Activated B cell treated with CpG ODN at 0.5 μM for 24 hours (primary cell): ENCODE data around the gene WIPF2. TPM values are rescaled to one million over a fixed set of nuclear protein-coding genes. Genes with fewer than 3 reads are reported as not detected.
A peak's percentile ranks its signal among the peaks of the same experiment; 100 is the strongest.
"Not testable (repeated sequence)": the region's sequence is repeated elsewhere in the genome, so short reads cannot be mapped to it uniquely, and the experiment has no call there.

Experiments used
- ATAC-seq: fragments of 200-7000 bp; cut with Tn5 transposase; one replicate; pipeline ENCODE4 v1.10.0; 2021; ENCODE audit warnings: low read depth, mild to moderate bottlenecking, moderate library complexity
- CTCF ChIA-PET: fragments of 350-600 bp; sonication (Branson Sonifier 250); formaldehyde crosslinking; loops from one replicate; lab custom pipeline; 2021; ENCODE audit warnings: antibody characterized with exemption; lab: Charles Lee
- POLR2A ChIA-PET: fragments of 350-600 bp; sonication (Branson Sonifier 250); formaldehyde crosslinking; loops from one replicate; lab custom pipeline; 2021; ENCODE audit warnings: antibody characterized with exemption; lab: Charles Lee
- DNase-seq: peaks from one replicate; pipeline ENCODE4 v3.0.0; 2022
- H3K27ac Mint-ChIP-seq: one replicate; pipeline ENCODE4 v1.8.0; 2020; ENCODE audit warnings: mixed read lengths
- H3K27me3 Mint-ChIP-seq: one replicate; pipeline ENCODE4 v1.8.0; 2021; ENCODE audit warnings: mixed read lengths
- H3K36me3 Mint-ChIP-seq: one replicate; pipeline ENCODE4 v1.8.0; 2021; ENCODE audit warnings: low read depth, mixed read lengths
- H3K4me1 Mint-ChIP-seq: one replicate; pipeline ENCODE4 v1.8.0; 2021; ENCODE audit warnings: mixed read lengths
- H3K4me3 Mint-ChIP-seq: one replicate; pipeline ENCODE4 v1.8.0; 2020; ENCODE audit warnings: mild to moderate bottlenecking, mixed read lengths
- H3K9me3 Mint-ChIP-seq: one replicate; pipeline ENCODE4 v1.8.0; 2020; ENCODE audit warnings: mixed read lengths
- CTCF ChIP-seq: fragments of 200-600 bp; IDR thresholded peaks from one replicate; pipeline ENCODE4 v1.8.0; 2022; ENCODE audit warnings: antibody characterized with exemption, mild to moderate bottlenecking
- intact Hi-C: fragments of 100-400 bp; cut with micrococcal nuclease; formaldehyde crosslinking; loops from one replicate; pipeline ENCODE4 v1.15.1; 2024
- total RNA-seq: library from RNA; stranded (reverse); gene quantifications from 2 replicates; pipeline ENCODE4 v1.2.3, GENCODE V29; 2022

The WIPF2 gene
- total RNA-seq, 1 donor from 2014 or later, result 32.9 TPM

- ChIA-PET POLR2A (no interaction called here), CTCF (interaction anchor here (2.3 to 17.3 kb wide), 5 partner anchors 40 to 231 kb away, joined by 6 to 466 read pairs (median 31); partner anchors contain the start of gene TOP2A)
- ATAC-seq, result no peak
- H3K27me3 Mint-ChIP-seq, result no peaks in the 10 kb centered on the region
- H3K27ac Mint-ChIP-seq, result no peak overlapping the region
- peaks cover 7% of the 10 kb centered on the region for H3K4me1 Mint-ChIP-seq
- no peaks in the 10 kb centered on the region for H3K9me3 Mint-ChIP-seq
- H3K36me3 Mint-ChIP-seq, result no peaks in the 10 kb centered on the region
- H3K4me3 Mint-ChIP-seq, result no peak overlapping the region
- DNase-seq, result no peak
- TF ChIP-seq CTCF, result no peak
- intact Hi-C loops, result no loop called here
Observed at GRCh38 chr17:40301315-40301714, 82.2 kb downstream of the WIPF2 start.

- intact Hi-C loops, result loop anchor here (1.0 to 2.0 kb wide), 6 partner anchors 11 to 230 kb away; no protein-coding TSS in a partner anchor
Observed at GRCh38 chr17:40303009-40303657, 84.0 kb downstream of the WIPF2 start.

DNA sequence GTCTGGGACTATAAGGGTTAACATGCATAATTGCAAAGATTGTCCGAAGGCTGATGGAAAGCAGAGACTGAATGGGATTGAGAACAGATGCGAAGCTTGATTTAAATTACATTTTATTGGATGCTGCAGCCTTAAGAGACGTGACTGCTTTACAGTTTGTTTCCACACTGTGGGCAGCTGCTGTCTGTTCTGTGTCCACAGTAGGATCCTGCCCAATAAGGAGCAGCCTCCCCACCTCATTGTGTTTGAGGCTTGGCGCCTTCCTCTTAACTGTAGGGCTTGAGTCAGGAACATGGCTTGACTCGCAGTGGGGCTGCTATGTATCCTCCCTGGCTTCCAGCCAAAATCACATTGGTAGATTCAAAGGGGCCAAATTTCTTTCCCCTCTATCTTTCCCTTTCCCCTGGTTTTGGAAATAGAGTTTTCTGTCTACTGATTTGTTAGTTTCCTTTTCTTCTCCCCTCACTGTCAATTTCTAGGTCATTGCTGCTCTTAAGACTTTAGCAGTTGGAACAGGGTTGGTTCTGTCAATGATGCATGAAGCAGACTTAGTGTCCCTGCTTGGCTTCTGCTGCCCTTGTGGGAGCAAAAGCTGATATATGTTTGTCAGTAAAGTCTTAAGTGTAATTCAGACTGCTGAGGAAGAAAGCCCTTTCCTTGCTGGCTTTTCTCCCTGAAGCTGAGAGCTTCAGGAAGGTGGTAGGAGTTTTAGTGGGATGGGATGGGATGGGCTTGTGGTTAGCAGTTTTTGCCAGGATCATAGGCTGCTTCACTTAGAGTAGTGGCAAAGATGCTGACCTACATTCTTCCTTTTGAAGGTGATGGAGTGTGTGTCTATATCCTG lies 84.8 kb downstream of the WIPF2 start:
- H3K27ac Mint-ChIP-seq, result no peak overlapping the region
- peaks cover 7% of the 10 kb centered on the region for H3K4me1 Mint-ChIP-seq
- DNase-seq, result no peak
- POLR2A ChIA-PET, result interaction anchor here (0.7 to 3.6 kb wide), 7 partner anchors 11 to 86 kb away, joined by 3 to 29 read pairs (median 5); no protein-coding TSS in a partner anchor
- H3K4me3 Mint-ChIP-seq, result no peak overlapping the region
- no peak for ATAC-seq
- no peaks in the 10 kb centered on the region for H3K36me3 Mint-ChIP-seq
- TF ChIP-seq CTCF, result no peak
- intact Hi-C loops, result loop anchor here (1.0 to 2.0 kb wide), 6 partner anchors 10 to 229 kb away; no protein-coding TSS in a partner anchor
- no peaks in the 10 kb centered on the region for H3K9me3 Mint-ChIP-seq
- CTCF ChIA-PET, result interaction anchor here (0.8 to 17.3 kb wide), 19 partner anchors 8 to 229 kb away, joined by 3 to 466 read pairs (median 6); partner anchors contain the start of genes IGFBP4 and TOP2A
- H3K27me3 Mint-ChIP-seq, result no peaks in the 10 kb centered on the region

More at GRCh38 chr17:40303009-40303657, 84.0 kb downstream of the WIPF2 start:
- DNase-seq, result no peak
- peak; percentile 83 for ATAC-seq
- ChIA-PET POLR2A (interaction anchor here (0.7 to 3.6 kb wide), 8 partner anchors 8 to 177 kb away, joined by 3 to 29 read pairs (median 4); no protein-coding TSS in a partner anchor), CTCF (interaction anchor here (0.7 to 17.3 kb wide), 20 partner anchors 9 to 229 kb away, joined by 3 to 466 read pairs (median 6); partner anchors contain the start of genes IGFBP4 and TOP2A)
- H3K4me3 Mint-ChIP-seq, result no peak overlapping the region
- no peaks in the 10 kb centered on the region for H3K36me3 Mint-ChIP-seq
- no peak for TF ChIP-seq CTCF
- no peak overlapping the region for H3K27ac Mint-ChIP-seq
- peaks cover 7% of the 10 kb centered on the region for H3K4me1 Mint-ChIP-seq
- no peaks in the 10 kb centered on the region for H3K27me3 Mint-ChIP-seq
- H3K9me3 Mint-ChIP-seq, result no peaks in the 10 kb centered on the region

DNA sequence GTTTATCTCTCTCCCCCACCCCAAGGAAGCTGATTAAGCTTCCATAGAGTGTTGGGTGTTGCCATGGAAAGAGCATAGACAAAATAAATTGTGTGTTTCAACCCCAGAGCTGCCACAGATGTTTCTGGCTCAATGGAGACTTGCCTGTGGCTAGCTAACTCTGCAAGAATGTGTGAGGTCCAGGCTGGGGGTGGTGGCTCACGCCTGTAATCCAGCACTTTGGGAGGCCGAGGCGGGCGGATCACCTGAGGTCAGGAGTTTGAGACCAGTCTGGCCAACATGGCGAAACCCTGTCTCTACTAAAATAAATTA lies 85.4 kb downstream of the WIPF2 start:
- DNase-seq, H3K4me3 Mint-ChIP-seq, H3K36me3 Mint-ChIP-seq, H3K9me3 Mint-ChIP-seq, H3K27ac Mint-ChIP-seq, intact Hi-C loops, H3K4me1 Mint-ChIP-seq, H3K27me3 Mint-ChIP-seq, ATAC-seq: not testable (repeated sequence)
- POLR2A ChIA-PET, result interaction anchor here (0.9 to 3.6 kb wide), 3 partner anchors 11 to 86 kb away, joined by 3 to 29 read pairs (median 4); no protein-coding TSS in a partner anchor
- CTCF ChIA-PET, result interaction anchor here (0.8 to 17.3 kb wide), 9 partner anchors 13 to 228 kb away, joined by 3 to 466 read pairs (median 6); partner anchors contain the start of genes IGFBP4 and TOP2A

GRCh38 chr17:40304866-40305265 lies 85.8 kb downstream of the WIPF2 start:
- H3K4me1 Mint-ChIP-seq, H3K27ac Mint-ChIP-seq, DNase-seq, H3K27me3 Mint-ChIP-seq, ATAC-seq, H3K4me3 Mint-ChIP-seq, intact Hi-C loops, H3K36me3 Mint-ChIP-seq, H3K9me3 Mint-ChIP-seq: not testable (repeated sequence)
- POLR2A ChIA-PET, result interaction anchor here (0.7 to 3.6 kb wide), 4 partner anchors 10 to 86 kb away, joined by 3 to 29 read pairs (median 4); no protein-coding TSS in a partner anchor
- CTCF ChIA-PET, result interaction anchor here (1.0 to 17.3 kb wide), 6 partner anchors 24 to 228 kb away, joined by 4 to 466 read pairs (median 18); partner anchors contain the start of genes IGFBP4 and TOP2A
